Upper lobe of right lung (tissue), 1 donor: ENCODE results near the gene CIPC. TPM values are rescaled to one million over a fixed set of nuclear protein-coding genes. Genes with fewer than 3 reads are reported as not detected.

Source experiments
- ATAC-seq: fragments of 200-7000 bp; cut with Tn5 transposase; one replicate; pipeline ENCODE4 v1.9.1; 2020; ENCODE audit warnings: mild to moderate bottlenecking, moderate library complexity
- DNase-seq: peaks from one replicate; pipeline ENCODE4 v3.0.0-alpha.2; 2020
- H3K27ac ChIP-seq: fragments of 200-600 bp; one replicate; pipeline ENCODE4 v1.8.0; 2022
- H3K27me3 ChIP-seq: fragments of 200-600 bp; one replicate; pipeline ENCODE4 v1.8.0; 2022; ENCODE audit warnings: mild to moderate bottlenecking
- H3K36me3 ChIP-seq: fragments of 200-600 bp; one replicate; pipeline ENCODE4 v1.8.0; 2022
- H3K4me1 ChIP-seq: fragments of 200-600 bp; one replicate; pipeline ENCODE4 v1.8.0; 2022
- H3K4me3 ChIP-seq: fragments of 200-600 bp; one replicate; pipeline ENCODE4 v1.8.0; 2022; ENCODE audit warnings: mild to moderate bottlenecking
- H3K9me3 ChIP-seq: fragments of 200-600 bp; one replicate; pipeline ENCODE4 v1.8.0; 2022
- intact Hi-C: fragments of 100-400 bp; cut with DNase I; formaldehyde crosslinking; loops from one replicate; pipeline ENCODE4 v1.11.0; 2022
- total RNA-seq: library from RNA; stranded (reverse); fragmentation: NEBNext Ultra II Directional; extraction: Animal tissue kit (Norgen Biotek cat#: 25700); gene quantifications from one replicate; pipeline ENCODE4 v1.2.1, GENCODE V29; 2021
- TF ChIP-seq, protein P1 (sequence below): fragments of 200-600 bp; IDR thresholded peaks from one replicate; pipeline ENCODE4 v1.8.0; 2022; ENCODE audit warnings: antibody characterized with exemption
- donor health status: DM: no; HTN: yes; CAD: no; lungs with severe emphysema.

CIPC gene
- total RNA-seq, 1 donor from 2014 or later, result 24.9 TPM

DNA sequence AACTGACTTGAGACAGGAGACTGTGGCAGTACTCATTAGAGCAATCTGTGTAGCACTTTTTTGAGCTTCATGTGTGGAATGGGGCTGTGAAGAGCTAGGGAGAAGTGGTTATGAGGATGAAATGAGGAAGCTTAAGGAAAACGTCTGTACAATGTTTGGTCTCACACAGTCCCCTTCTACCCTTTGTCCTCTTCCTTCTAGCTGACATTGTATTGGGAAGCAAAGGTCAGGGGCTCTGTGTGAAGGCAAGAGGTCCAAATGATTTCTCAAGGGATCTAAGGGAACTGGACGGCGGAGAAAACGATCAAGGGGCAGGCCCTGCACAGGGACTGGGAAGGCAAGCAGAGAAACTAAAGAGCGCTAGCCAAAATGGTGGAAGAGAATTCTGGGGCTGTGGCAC lies 13.1 kb upstream of the CIPC start:
- Histone ChIP-seq H3K27ac (no peak overlapping the region), H3K27me3 (no peaks in the 10 kb centered on the region), H3K9me3 (no peaks in the 10 kb centered on the region), H3K36me3 (no peaks in the 10 kb centered on the region), H3K4me1 (no peaks in the 10 kb centered on the region), H3K4me3 (no peak overlapping the region)
- TF ChIP-seq, protein P1, sequence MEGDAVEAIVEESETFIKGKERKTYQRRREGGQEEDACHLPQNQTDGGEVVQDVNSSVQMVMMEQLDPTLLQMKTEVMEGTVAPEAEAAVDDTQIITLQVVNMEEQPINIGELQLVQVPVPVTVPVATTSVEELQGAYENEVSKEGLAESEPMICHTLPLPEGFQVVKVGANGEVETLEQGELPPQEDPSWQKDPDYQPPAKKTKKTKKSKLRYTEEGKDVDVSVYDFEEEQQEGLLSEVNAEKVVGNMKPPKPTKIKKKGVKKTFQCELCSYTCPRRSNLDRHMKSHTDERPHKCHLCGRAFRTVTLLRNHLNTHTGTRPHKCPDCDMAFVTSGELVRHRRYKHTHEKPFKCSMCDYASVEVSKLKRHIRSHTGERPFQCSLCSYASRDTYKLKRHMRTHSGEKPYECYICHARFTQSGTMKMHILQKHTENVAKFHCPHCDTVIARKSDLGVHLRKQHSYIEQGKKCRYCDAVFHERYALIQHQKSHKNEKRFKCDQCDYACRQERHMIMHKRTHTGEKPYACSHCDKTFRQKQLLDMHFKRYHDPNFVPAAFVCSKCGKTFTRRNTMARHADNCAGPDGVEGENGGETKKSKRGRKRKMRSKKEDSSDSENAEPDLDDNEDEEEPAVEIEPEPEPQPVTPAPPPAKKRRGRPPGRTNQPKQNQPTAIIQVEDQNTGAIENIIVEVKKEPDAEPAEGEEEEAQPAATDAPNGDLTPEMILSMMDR, result no peak
- DNase-seq, result no peak
- intact Hi-C loops, result no loop called here
- peak; percentile 76 for ATAC-seq

DNA sequence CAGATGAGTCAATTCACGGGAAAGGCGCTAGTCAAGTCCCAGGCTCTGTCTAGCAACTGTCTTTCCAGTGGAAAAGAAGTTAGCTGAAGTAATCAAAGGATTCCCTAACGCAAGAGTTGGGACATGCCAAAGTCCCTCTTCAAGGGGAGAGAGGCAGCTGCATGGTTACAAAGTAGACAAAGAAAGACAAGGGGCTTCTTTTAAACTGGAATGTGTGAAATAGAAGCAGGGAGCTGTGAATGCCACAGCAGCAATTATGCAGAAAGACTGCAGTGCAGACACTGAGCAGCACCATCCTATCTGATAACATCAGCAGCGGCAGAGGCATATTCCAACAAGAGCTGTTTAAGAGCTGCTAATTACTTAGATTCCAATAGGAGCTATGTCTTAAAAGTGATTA lies 12.5 kb upstream of the CIPC start:
- ATAC-seq (no peak), DNase-seq (no peak)
- TF ChIP-seq, protein P1, result no peak
- Histone ChIP-seq H3K4me3 (no peak overlapping the region), H3K27ac (no peak overlapping the region), H3K27me3 (no peaks in the 10 kb centered on the region), H3K4me1 (no peaks in the 10 kb centered on the region), H3K9me3 (no peaks in the 10 kb centered on the region), H3K36me3 (no peaks in the 10 kb centered on the region)
- intact Hi-C loops, result no loop called here

- intact Hi-C loops, result no loop called here
- Histone ChIP-seq H3K36me3 (no peaks in the 10 kb centered on the region), H3K4me1 (no peaks in the 10 kb centered on the region), H3K4me3 (no peak overlapping the region), H3K27me3 (no peaks in the 10 kb centered on the region), H3K27ac (peak overlapping the region; percentile 40), H3K9me3 (no peaks in the 10 kb centered on the region)
- peak; percentile 71 for ATAC-seq
- no peak for DNase-seq
- TF ChIP-seq, protein P1, result no peak
Observed at GRCh38 chr14:77086017-77086727, 11.9 kb upstream of the CIPC start.

GRCh38 chr14:77086951-77087350 lies 11.1 kb upstream of the CIPC start:
- intact Hi-C loops, result no loop called here
- Histone ChIP-seq H3K27ac (peak overlapping the region; percentile 40), H3K4me1 (no peaks in the 10 kb centered on the region), H3K36me3 (no peaks in the 10 kb centered on the region), H3K9me3 (no peaks in the 10 kb centered on the region), H3K4me3 (no peak overlapping the region), H3K27me3 (no peaks in the 10 kb centered on the region)
- TF ChIP-seq, protein P1, result no peak
- no peak for DNase-seq
- ATAC-seq, result no peak

GRCh38 chr14:77087631-77088030 lies 10.4 kb upstream of the CIPC start:
- peak overlapping the region; percentile 17 for H3K27ac ChIP-seq
- TF ChIP-seq, protein P1, result no peak
- ATAC-seq, result no peak

GRCh38 chr14:77088219-77088618 lies 9.8 kb upstream of the CIPC start:
- no peaks in the 10 kb centered on the region for H3K9me3 ChIP-seq
- intact Hi-C loops, result no loop called here
- ATAC-seq (peak; percentile 76), DNase-seq (no peak)
- H3K27me3 ChIP-seq, result no peaks in the 10 kb centered on the region
- H3K27ac ChIP-seq, result peak overlapping the region; percentile 17
- H3K36me3 ChIP-seq, result no peaks in the 10 kb centered on the region
- TF ChIP-seq, protein P1, result no peak
- H3K4me1 ChIP-seq, result no peaks in the 10 kb centered on the region
- H3K4me3 ChIP-seq, result no peak overlapping the region

More at GRCh38 chr14:77087631-77088030, 10.4 kb upstream of the CIPC start:
- H3K27me3 ChIP-seq, result no peaks in the 10 kb centered on the region
- no peaks in the 10 kb centered on the region for H3K36me3 ChIP-seq
- intact Hi-C loops, result no loop called here
- no peak for DNase-seq
- H3K9me3 ChIP-seq, result no peaks in the 10 kb centered on the region
- H3K4me1 ChIP-seq, result no peaks in the 10 kb centered on the region
- H3K4me3 ChIP-seq, result no peak overlapping the region
